Activated CD4-positive, CD25-positive, alpha-beta regulatory T cell treated with anti-CD3 and anti-CD28 coated beads, Interleukin-2, amount 50 U/mL, for 24 hours (primary cell): ENCODE data around the gene ADAM11.
"Not testable (repeated sequence)": the region's sequence is repeated elsewhere in the genome, so short reads cannot be mapped to it uniquely, and the experiment has no call there.

Experiments
- ATAC-seq, 2 donors: fragments of 150-1000 bp; cut with Tn5 transposase; one replicate each; pipeline ENCODE4 v1.10.0; 2021; ENCODE audit warnings: mild to moderate bottlenecking in 1 of 2, moderate library complexity in 1 of 2

Gene ADAM11

DNA sequence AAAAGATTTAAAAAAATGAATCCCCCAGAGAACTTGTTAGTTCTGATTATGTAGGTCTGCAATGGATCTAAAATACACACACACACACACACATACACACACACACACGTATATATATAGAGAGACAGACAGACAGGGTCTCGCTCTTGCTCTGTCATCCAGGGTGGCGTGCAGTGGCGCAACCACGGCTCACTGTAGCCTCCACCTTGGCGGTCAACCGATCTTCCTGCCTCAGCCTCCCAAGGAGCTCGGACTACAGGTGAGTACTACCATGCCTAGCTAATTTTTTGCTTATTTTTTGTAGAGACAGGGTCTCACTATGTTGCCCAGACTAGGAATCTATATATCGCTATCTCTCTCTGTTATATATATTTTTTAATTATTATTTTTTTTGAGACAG lies 37.9 kb downstream of the ADAM11 start:
- ATAC-seq, result no peak

DNA sequence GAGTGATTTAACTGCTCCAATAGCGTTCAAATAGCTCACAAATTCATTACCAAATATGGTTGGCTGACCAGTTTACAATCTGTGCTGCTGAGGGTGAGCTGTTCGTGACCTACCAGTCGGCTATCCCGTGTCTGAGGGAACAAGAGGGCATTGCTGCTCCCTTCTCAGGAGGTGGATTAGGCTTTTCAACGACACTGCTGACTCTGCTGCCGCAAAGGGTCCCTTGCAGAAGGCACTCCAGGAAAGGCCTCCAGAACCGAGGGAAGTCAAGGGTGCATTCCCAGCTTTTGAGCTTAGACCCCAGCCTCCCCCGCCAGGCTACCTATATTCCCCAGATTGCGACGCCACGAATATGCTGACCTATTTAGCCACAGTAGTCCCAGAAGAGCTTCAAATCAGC lies 39.0 kb downstream of the ADAM11 start:
- no peak for ATAC-seq

GRCh38 chr17:44798356-44798755 lies 39.6 kb downstream of the ADAM11 start:
- ATAC-seq, result no peak

GRCh38 chr17:44801880-44802279 lies 43.1 kb downstream of the ADAM11 start:
- ATAC-seq, result no peak

- ATAC-seq, result no peak
Measured at GRCh38 chr17:44804302-44805089, 45.7 kb downstream of the ADAM11 start.

- ATAC-seq, result no peak
Measured at GRCh38 chr17:44807093-44807816, 48.5 kb downstream of the ADAM11 start.

GRCh38 chr17:44807817-44808155 lies 49.0 kb downstream of the ADAM11 start:
- ATAC-seq, result no peak

GRCh38 chr17:44808156-44808555 lies 49.4 kb downstream of the ADAM11 start:
- ATAC-seq, result no peak

- not testable (repeated sequence) for ATAC-seq
Measured at GRCh38 chr17:44808656-44809388, 50.0 kb downstream of the ADAM11 start.

DNA sequence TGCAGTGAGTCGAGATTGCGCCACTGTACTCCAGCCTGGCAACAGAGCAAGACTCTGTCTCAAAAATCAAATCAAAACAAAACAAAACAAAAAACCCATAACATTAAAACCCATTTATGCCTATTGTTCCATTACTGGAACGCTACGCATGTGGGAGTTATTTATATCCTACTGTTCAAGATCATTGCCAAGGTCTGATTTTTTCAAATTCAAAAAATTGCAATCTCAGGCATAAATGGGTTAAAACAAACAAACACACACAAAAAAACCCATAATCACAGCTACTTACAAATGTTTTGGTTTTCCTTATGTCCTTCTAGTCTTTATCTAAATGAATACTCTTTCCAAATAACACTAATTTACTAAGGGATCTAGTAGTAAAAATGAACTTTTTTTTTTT lies 53.5 kb downstream of the ADAM11 start:
- ATAC-seq, result no peak

GRCh38 chr17:44818508-44818907 lies 59.7 kb downstream of the ADAM11 start:
- ATAC-seq, result not testable (repeated sequence)

DNA sequence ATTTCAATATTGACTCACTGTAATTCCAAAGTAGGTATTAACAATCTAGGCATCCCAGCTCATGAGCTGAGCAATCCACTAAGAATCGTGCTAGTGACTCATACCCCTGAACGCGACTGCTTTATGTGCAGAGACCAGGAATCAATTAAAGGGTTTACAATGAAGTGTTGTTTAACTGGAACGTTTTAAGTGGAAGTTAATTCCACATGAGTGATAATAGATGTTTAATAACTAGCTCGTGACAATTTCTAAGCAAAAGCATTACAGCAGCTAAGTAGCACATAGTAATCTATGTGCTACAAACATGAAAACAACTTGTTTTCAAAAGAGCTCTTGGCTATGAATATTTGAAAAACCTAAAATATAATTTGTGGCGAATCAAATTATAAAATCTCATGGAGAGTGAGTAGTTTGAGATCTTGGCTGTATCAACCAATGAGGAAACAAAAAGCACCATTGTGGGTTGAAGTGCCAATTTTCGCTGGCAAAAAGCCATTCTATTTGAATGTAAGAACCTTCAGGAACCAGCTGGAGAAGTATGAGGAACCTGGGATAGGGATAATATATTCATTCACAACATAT lies 61.9 kb downstream of the ADAM11 start:
- no peak for ATAC-seq

DNA sequence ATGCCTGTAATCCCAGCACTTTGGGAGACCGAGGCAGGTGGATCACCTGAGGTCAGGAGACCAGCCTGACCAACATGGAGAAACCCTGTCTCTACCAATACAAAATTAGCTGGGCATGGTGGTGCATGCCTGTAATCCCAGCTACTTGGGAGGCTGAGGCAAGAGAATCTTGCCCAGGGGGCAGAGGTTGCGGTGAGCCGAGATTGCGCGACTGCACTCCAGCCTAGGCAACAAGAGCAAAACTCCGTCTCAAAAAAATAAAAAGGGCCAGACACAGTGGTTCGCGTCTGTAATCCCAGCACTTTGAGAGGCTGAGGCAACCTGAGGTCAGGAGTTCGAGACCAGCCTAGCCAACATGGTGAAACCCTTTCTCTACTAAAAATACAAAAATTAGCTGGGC lies 66.4 kb downstream of the ADAM11 start:
- ATAC-seq, result not testable (repeated sequence)

GRCh38 chr17:44826123-44826790 lies 67.5 kb downstream of the ADAM11 start:
- no peak for ATAC-seq

- no peak for ATAC-seq
Measured at GRCh38 chr17:44827863-44828262, 69.1 kb downstream of the ADAM11 start.

- no peak for ATAC-seq
Measured at GRCh38 chr17:44828919-44829522, 70.2 kb downstream of the ADAM11 start.

- ATAC-seq, result peak; percentile 46 to 51
Measured at GRCh38 chr17:44829523-44830358, 71.0 kb downstream of the ADAM11 start, which contains the start of gene GJC1. GJC1 (minus strand) TSS chr17:44830287; CDS start chr17:44805817, 24,470 bp downstream.

- peak in 1 of 2 donors; percentile 37 for ATAC-seq
Measured at GRCh38 chr17:44830359-44831288, 71.8 kb downstream of the ADAM11 start.

GRCh38 chr17:44831371-44831770 lies 72.6 kb downstream of the ADAM11 start:
- no peak for ATAC-seq
